Measurements from ENCODE around the gene GSG1.

GSG1 gene

GRCh38 chr12:13127444-13127843 lies 24.0 kb upstream of the GSG1 start:
- no peak for DNase-seq (ENCODE audit: low spot score)
- H3K27me3 ChIP-seq (ENCODE audit: insufficient read depth, poor library complexity, severe bottlenecking): no peaks in the 10 kb centered on the region
- H3K4me1 ChIP-seq (ENCODE audit: insufficient read depth, poor library complexity, severe bottlenecking): peaks cover 10% of the 10 kb centered on the region
- no peak for ATAC-seq (ENCODE audit: low read depth)
- TF ChIP-seq CTCF (IDR thresholded peaks at IDR 0.05; ENCODE audit: poor library complexity, severe bottlenecking): no peak
- no peaks in the 10 kb centered on the region for H3K36me3 ChIP-seq (ENCODE audit: low read depth)
- no peaks in the 10 kb centered on the region for H3K9me3 ChIP-seq (ENCODE audit: severe bottlenecking)
- H3K4me3 ChIP-seq (ENCODE audit: severe bottlenecking): no peak overlapping the region
- no peak overlapping the region for H3K27ac ChIP-seq (ENCODE audit: poor library complexity, severe bottlenecking)

GRCh38 chr12:13126494-13126893 lies 23.0 kb upstream of the GSG1 start:
- Histone ChIP-seq H3K9me3 (ENCODE audit: severe bottlenecking) (no peaks in the 10 kb centered on the region), H3K27me3 (ENCODE audit: insufficient read depth, poor library complexity, severe bottlenecking) (no peaks in the 10 kb centered on the region), H3K4me1 (ENCODE audit: insufficient read depth, poor library complexity, severe bottlenecking) (peaks cover 10% of the 10 kb centered on the region), H3K27ac (ENCODE audit: poor library complexity, severe bottlenecking) (no peak overlapping the region), H3K4me3 (ENCODE audit: severe bottlenecking) (no peak overlapping the region), H3K36me3 (ENCODE audit: low read depth) (no peaks in the 10 kb centered on the region)
- TF ChIP-seq CTCF (IDR thresholded peaks at IDR 0.05; ENCODE audit: poor library complexity, severe bottlenecking): no peak
- ATAC-seq (ENCODE audit: low read depth) (no peak), DNase-seq (ENCODE audit: low spot score) (no peak)

- no peak for DNase-seq (ENCODE audit: low spot score)
- H3K27ac ChIP-seq (ENCODE audit: poor library complexity, severe bottlenecking): peak overlapping the region; percentile 31
- H3K9me3 ChIP-seq (ENCODE audit: severe bottlenecking): no peaks in the 10 kb centered on the region
- no peaks in the 10 kb centered on the region for H3K36me3 ChIP-seq (ENCODE audit: low read depth)
- no peak overlapping the region for H3K4me3 ChIP-seq (ENCODE audit: severe bottlenecking)
- ATAC-seq (ENCODE audit: low read depth): no peak
- no peaks in the 10 kb centered on the region for H3K27me3 ChIP-seq (ENCODE audit: insufficient read depth, poor library complexity, severe bottlenecking)
- peaks cover 10% of the 10 kb centered on the region for H3K4me1 ChIP-seq (ENCODE audit: insufficient read depth, poor library complexity, severe bottlenecking)
- TF ChIP-seq CTCF (IDR thresholded peaks at IDR 0.05; ENCODE audit: poor library complexity, severe bottlenecking): no peak
Observed at GRCh38 chr12:13125996-13126395, 22.5 kb upstream of the GSG1 start.

GRCh38 chr12:13124656-13125505 lies 21.4 kb upstream of the GSG1 start:
- ATAC-seq (ENCODE audit: low read depth) (peak; percentile 87), DNase-seq (ENCODE audit: low spot score) (no peak)
- no peaks in the 10 kb centered on the region for H3K36me3 ChIP-seq (ENCODE audit: low read depth)
- H3K4me1 ChIP-seq (ENCODE audit: insufficient read depth, poor library complexity, severe bottlenecking): peaks cover 10% of the 10 kb centered on the region
- H3K4me3 ChIP-seq (ENCODE audit: severe bottlenecking): no peak overlapping the region
- TF ChIP-seq CTCF (IDR thresholded peaks at IDR 0.05; ENCODE audit: poor library complexity, severe bottlenecking): no peak
- peak overlapping the region; percentile 31 for H3K27ac ChIP-seq (ENCODE audit: poor library complexity, severe bottlenecking)
- H3K9me3 ChIP-seq (ENCODE audit: severe bottlenecking): no peaks in the 10 kb centered on the region
- H3K27me3 ChIP-seq (ENCODE audit: insufficient read depth, poor library complexity, severe bottlenecking): no peaks in the 10 kb centered on the region

- H3K36me3 ChIP-seq (ENCODE audit: low read depth): no peaks in the 10 kb centered on the region
- peaks cover 10% of the 10 kb centered on the region for H3K4me1 ChIP-seq (ENCODE audit: insufficient read depth, poor library complexity, severe bottlenecking)
- no peak for TF ChIP-seq CTCF (IDR thresholded peaks at IDR 0.05; ENCODE audit: poor library complexity, severe bottlenecking)
- H3K4me3 ChIP-seq (ENCODE audit: severe bottlenecking): no peak overlapping the region
- H3K27ac ChIP-seq (ENCODE audit: poor library complexity, severe bottlenecking): no peak overlapping the region
- ATAC-seq (ENCODE audit: low read depth) (no peak), DNase-seq (ENCODE audit: low spot score) (no peak)
- no peaks in the 10 kb centered on the region for H3K27me3 ChIP-seq (ENCODE audit: insufficient read depth, poor library complexity, severe bottlenecking)
- no peaks in the 10 kb centered on the region for H3K9me3 ChIP-seq (ENCODE audit: severe bottlenecking)
Observed at GRCh38 chr12:13121568-13121967, 18.1 kb upstream of the GSG1 start.

Measured in RWPE2 (cell line).